Activated CD4-positive, alpha-beta T cell treated with anti-CD3 and anti-CD28 coated beads, Interleukin-2, amount 10 ng/mL, durations not matched to agents 7 days and 5 days (primary cell): ENCODE results near the gene DCST2. TPM values are rescaled to one million over a fixed set of nuclear protein-coding genes. Genes with fewer than 3 reads are reported as not detected.

ENCODE experiments used
- CTCF ChIA-PET: fragments of 350-600 bp; sonication (Branson Sonifier 250); formaldehyde crosslinking; loops from one replicate; lab custom pipeline; 2021; ENCODE audit warnings: antibody characterized with exemption; lab: Charles Lee
- POLR2A ChIA-PET: fragments of 350-600 bp; sonication (Branson Sonifier 250); formaldehyde crosslinking; loops from one replicate; lab custom pipeline; 2021; ENCODE audit warnings: antibody characterized with exemption; lab: Charles Lee
- DNase-seq: peaks from one replicate; pipeline ENCODE4 v3.0.0-alpha.2; 2020
- H3K27ac Mint-ChIP-seq: one replicate; pipeline ENCODE4 v1.8.0; 2021; ENCODE audit warnings: mild to moderate bottlenecking, moderate library complexity, mixed read lengths
- H3K27me3 Mint-ChIP-seq: one replicate; pipeline ENCODE4 v1.8.0; 2021; ENCODE audit warnings: mixed read lengths
- H3K36me3 Mint-ChIP-seq: one replicate; pipeline ENCODE4 v1.8.0; 2021; ENCODE audit warnings: low read depth, mixed read lengths
- H3K4me1 Mint-ChIP-seq: one replicate; pipeline ENCODE4 v1.8.0; 2021; ENCODE audit warnings: mixed read lengths
- H3K4me3 Mint-ChIP-seq: one replicate; pipeline ENCODE4 v1.8.0; 2021; ENCODE audit warnings: mild to moderate bottlenecking, moderate library complexity, mixed read lengths
- H3K9me3 Mint-ChIP-seq: one replicate; pipeline ENCODE4 v1.8.0; 2021; ENCODE audit warnings: mixed read lengths
- total RNA-seq, 2 experiments: library from RNA; stranded (reverse); gene quantifications; one replicate each; pipeline ENCODE4 v1.2.3, GENCODE V29; 2021

The DCST2 gene
- total RNA-seq, 2 experiments from 2014 or later: 0.50 to 0.73 TPM

- peaks cover 4% of the 10 kb centered on the region for H3K36me3 Mint-ChIP-seq
- no peaks in the 10 kb centered on the region for H3K9me3 Mint-ChIP-seq
- CTCF ChIA-PET: interaction anchor here (0.8 to 3.3 kb wide), 7 partner anchors 9 to 90 kb away, joined by 3 to 24 read pairs (median 4); partner anchors contain the start of genes ADAM15 and EFNA4
- H3K4me1 Mint-ChIP-seq: peaks cover 79% of the 10 kb centered on the region
- peaks cover 34% of the 10 kb centered on the region for H3K27me3 Mint-ChIP-seq
- peak overlapping the region; percentile 31 for H3K27ac Mint-ChIP-seq
- DNase-seq: no peak
- no peak overlapping the region for H3K4me3 Mint-ChIP-seq
- POLR2A ChIA-PET: interaction anchor here (0.6 kb wide), 1 partner anchor 84 kb away, joined by 5 read pairs; no protein-coding TSS in a partner anchor
Measured at GRCh38 chr1:155076371-155076770, 42.8 kb upstream of the DCST2 start.

- Mint-ChIP-seq H3K27ac (no peak overlapping the region), H3K36me3 (peaks cover 4% of the 10 kb centered on the region), H3K27me3 (peaks cover 29% of the 10 kb centered on the region), H3K4me3 (no peak overlapping the region), H3K9me3 (no peaks in the 10 kb centered on the region), H3K4me1 (peaks cover 76% of the 10 kb centered on the region)
- no peak for DNase-seq
- ChIA-PET CTCF (interaction anchor here (0.8 to 3.3 kb wide), 10 partner anchors 9 to 97 kb away, joined by 3 to 24 read pairs (median 4); partner anchors contain the start of genes ADAM15, EFNA4 and KRTCAP2), POLR2A (interaction anchor here (0.6 kb wide), 1 partner anchor 84 kb away, joined by 5 read pairs; no protein-coding TSS in a partner anchor)
Measured at GRCh38 chr1:155075535-155075934, 42.0 kb upstream of the DCST2 start.

GRCh38 chr1:155073377-155074242 is 40.0 kb upstream of the DCST2 start:
- H3K4me3 Mint-ChIP-seq: no peak overlapping the region
- peak overlapping the region; percentile 58 for H3K27ac Mint-ChIP-seq

GRCh38 chr1:155072531-155073289 is 39.1 kb upstream of the DCST2 start:
- ChIA-PET POLR2A (no interaction called here), CTCF (interaction anchor here (0.8 to 1.6 kb wide), 7 partner anchors 11 to 100 kb away, joined by 3 to 7 read pairs (median 4); partner anchors contain the start of genes ADAM15 and LENEP)
- Mint-ChIP-seq H3K4me3 (no peak overlapping the region), H3K4me1 (peaks cover 62% of the 10 kb centered on the region), H3K36me3 (peaks cover 9% of the 10 kb centered on the region), H3K27me3 (peaks cover 8% of the 10 kb centered on the region), H3K9me3 (no peaks in the 10 kb centered on the region), H3K27ac (peak overlapping the region; percentile 58)
- DNase-seq: no peak

More at GRCh38 chr1:155073377-155074242, 40.0 kb upstream of the DCST2 start:
- CTCF ChIA-PET: interaction anchor here (0.8 to 3.3 kb wide), 5 partner anchors 10 to 22 kb away, joined by 3 to 24 read pairs (median 6); partner anchors contain the start of gene ADAM15
- Mint-ChIP-seq H3K4me1 (peaks cover 69% of the 10 kb centered on the region), H3K27me3 (peaks cover 16% of the 10 kb centered on the region), H3K9me3 (no peaks in the 10 kb centered on the region), H3K36me3 (peaks cover 7% of the 10 kb centered on the region)
- POLR2A ChIA-PET: no interaction called here
- DNase-seq: peak; percentile 58

GRCh38 chr1:155071701-155072100 is 38.1 kb upstream of the DCST2 start:
- ChIA-PET CTCF (interaction anchor here (0.6 to 1.6 kb wide), 9 partner anchors 10 to 432 kb away, joined by 3 to 7 read pairs (median 3); partner anchors contain the start of genes ADAM15 and LENEP), POLR2A (no interaction called here)
- no peaks in the 10 kb centered on the region for H3K9me3 Mint-ChIP-seq
- no peak overlapping the region for H3K4me3 Mint-ChIP-seq
- peak overlapping the region; percentile 1 for H3K27ac Mint-ChIP-seq
- H3K4me1 Mint-ChIP-seq: peaks cover 52% of the 10 kb centered on the region
- H3K27me3 Mint-ChIP-seq: peaks cover 6% of the 10 kb centered on the region
- peaks cover 9% of the 10 kb centered on the region for H3K36me3 Mint-ChIP-seq
- DNase-seq: no peak

GRCh38 chr1:155070721-155071569 is 37.4 kb upstream of the DCST2 start:
- Mint-ChIP-seq H3K27ac (peak overlapping the region; percentile 54), H3K4me1 (peaks cover 49% of the 10 kb centered on the region), H3K36me3 (peaks cover 12% of the 10 kb centered on the region), H3K27me3 (peaks cover 6% of the 10 kb centered on the region), H3K4me3 (no peak overlapping the region), H3K9me3 (no peaks in the 10 kb centered on the region)
- peak; percentile 76 for DNase-seq
- POLR2A ChIA-PET: no interaction called here
- CTCF ChIA-PET: interaction anchor here (0.6 to 2.7 kb wide), 10 partner anchors 8 to 574 kb away, joined by 3 to 14 read pairs (median 4); partner anchors contain the start of genes EFNA3 and KRTCAP2

GRCh38 chr1:155070158-155070621 is 36.6 kb upstream of the DCST2 start:
- no peaks in the 10 kb centered on the region for H3K9me3 Mint-ChIP-seq
- POLR2A ChIA-PET: no interaction called here
- no peak for DNase-seq
- peaks cover 43% of the 10 kb centered on the region for H3K4me1 Mint-ChIP-seq
- H3K27me3 Mint-ChIP-seq: peaks cover 6% of the 10 kb centered on the region
- CTCF ChIA-PET: interaction anchor here (0.6 to 2.7 kb wide), 7 partner anchors 9 to 573 kb away, joined by 3 to 14 read pairs (median 4); partner anchors contain the start of genes EFNA3 and KRTCAP2
- H3K27ac Mint-ChIP-seq: no peak overlapping the region
- H3K4me3 Mint-ChIP-seq: no peak overlapping the region
- peaks cover 12% of the 10 kb centered on the region for H3K36me3 Mint-ChIP-seq

GRCh38 chr1:155069551-155070157 is 36.1 kb upstream of the DCST2 start:
- Mint-ChIP-seq H3K27me3 (peaks cover 6% of the 10 kb centered on the region), H3K36me3 (peaks cover 12% of the 10 kb centered on the region), H3K4me3 (no peak overlapping the region), H3K4me1 (peaks cover 47% of the 10 kb centered on the region), H3K27ac (no peak overlapping the region), H3K9me3 (no peaks in the 10 kb centered on the region)
- no peak for DNase-seq
- ChIA-PET POLR2A (no interaction called here), CTCF (interaction anchor here (1.4 to 2.7 kb wide), 4 partner anchors 9 to 103 kb away, joined by 4 to 14 read pairs (median 6); partner anchors contain the start of genes EFNA3 and KRTCAP2)

- H3K4me1 Mint-ChIP-seq: peaks cover 43% of the 10 kb centered on the region
- peaks cover 6% of the 10 kb centered on the region for H3K27me3 Mint-ChIP-seq
- POLR2A ChIA-PET: no interaction called here
- peaks cover 12% of the 10 kb centered on the region for H3K36me3 Mint-ChIP-seq
- CTCF ChIA-PET: interaction anchor here (1.2 to 2.7 kb wide), 3 partner anchors 15 to 23 kb away, joined by 3 to 14 read pairs (median 3); no protein-coding TSS in a partner anchor
- DNase-seq: no peak
- no peak overlapping the region for H3K27ac Mint-ChIP-seq
- H3K4me3 Mint-ChIP-seq: no peak overlapping the region
- no peaks in the 10 kb centered on the region for H3K9me3 Mint-ChIP-seq
Measured at GRCh38 chr1:155068599-155068998, 35.0 kb upstream of the DCST2 start.

- peaks cover 3% of the 10 kb centered on the region for H3K27me3 Mint-ChIP-seq
- peaks cover 12% of the 10 kb centered on the region for H3K36me3 Mint-ChIP-seq
- POLR2A ChIA-PET: no interaction called here
- H3K9me3 Mint-ChIP-seq: no peaks in the 10 kb centered on the region
- CTCF ChIA-PET: interaction anchor here (0.7 to 2.4 kb wide), 6 partner anchors 11 to 101 kb away, joined by 3 to 10 read pairs (median 5); partner anchors contain the start of gene EFNA3
- peaks cover 38% of the 10 kb centered on the region for H3K4me1 Mint-ChIP-seq
- H3K27ac Mint-ChIP-seq: no peak overlapping the region
- no peak overlapping the region for H3K4me3 Mint-ChIP-seq
- DNase-seq: no peak
Measured at GRCh38 chr1:155066777-155067176, 33.2 kb upstream of the DCST2 start.
